Endothelial cell of umbilical vein (primary cell): ENCODE measurements around the gene GEMIN4.

Source experiments
- EZH2 ChIP-seq: IDR thresholded peaks from 2 replicates; pipeline ENCODE4 v1.6.1; 2012; ENCODE audit warnings: borderline replicate concordance, low read depth, mild to moderate bottlenecking, moderate library complexity, low read length, inconsistent platforms; ENCODE audit not compliant: severe bottlenecking
- FOS ChIP-seq: IDR thresholded peaks from 2 replicates; pipeline ENCODE4 v1.6.1; 2011; ENCODE audit warnings: mild to moderate bottlenecking, low read length, moderate library complexity, borderline replicate concordance; ENCODE audit not compliant: insufficient read depth
- MAX ChIP-seq: IDR thresholded peaks from 2 replicates; pipeline ENCODE4 v1.6.1; 2011; ENCODE audit not compliant: insufficient read depth, insufficient read length
- POLR2A ChIP-seq: IDR thresholded peaks from 2 replicates; pipeline ENCODE4 v1.6.1; 2012; ENCODE audit warnings: low read depth, mild to moderate bottlenecking, control low read depth, low read length
- TF ChIP-seq, protein P1 (sequence below), 2 donors: IDR thresholded peaks; 1 replicate in 1 of 2; 2 replicates in 1 of 2; pipeline ENCODE4 v1.5.1; 2011; ENCODE audit warnings: low read length in 2 of 2, mild to moderate bottlenecking in 2 of 2, moderate library complexity in 2 of 2, control low read depth in 1 of 2, inconsistent platforms in 1 of 2, low read depth in 1 of 2; ENCODE audit not compliant: insufficient read depth in 1 of 2; ENCODE audit errors: extremely low read depth in 1 of 2

DNA sequence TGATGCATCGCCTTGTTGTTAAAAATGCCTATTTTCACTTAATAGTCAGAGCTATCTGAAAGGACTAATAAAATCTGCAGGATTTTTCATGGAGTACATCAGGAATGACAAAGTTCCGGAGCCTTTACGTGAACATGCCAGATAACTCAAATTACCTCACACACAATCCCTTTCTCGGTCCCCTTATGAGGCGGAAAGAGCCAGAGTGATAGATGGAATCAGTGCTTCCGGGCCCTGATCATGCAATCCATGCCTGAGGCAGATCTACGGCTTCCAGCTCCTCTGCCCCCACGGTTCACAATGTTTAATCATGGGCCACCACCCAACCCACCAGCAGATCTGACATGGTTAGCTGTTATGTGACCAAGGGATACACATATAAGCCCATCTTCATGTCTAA is 54.4 kb downstream of the GEMIN4 start:
- TF ChIP-seq, protein P1, sequence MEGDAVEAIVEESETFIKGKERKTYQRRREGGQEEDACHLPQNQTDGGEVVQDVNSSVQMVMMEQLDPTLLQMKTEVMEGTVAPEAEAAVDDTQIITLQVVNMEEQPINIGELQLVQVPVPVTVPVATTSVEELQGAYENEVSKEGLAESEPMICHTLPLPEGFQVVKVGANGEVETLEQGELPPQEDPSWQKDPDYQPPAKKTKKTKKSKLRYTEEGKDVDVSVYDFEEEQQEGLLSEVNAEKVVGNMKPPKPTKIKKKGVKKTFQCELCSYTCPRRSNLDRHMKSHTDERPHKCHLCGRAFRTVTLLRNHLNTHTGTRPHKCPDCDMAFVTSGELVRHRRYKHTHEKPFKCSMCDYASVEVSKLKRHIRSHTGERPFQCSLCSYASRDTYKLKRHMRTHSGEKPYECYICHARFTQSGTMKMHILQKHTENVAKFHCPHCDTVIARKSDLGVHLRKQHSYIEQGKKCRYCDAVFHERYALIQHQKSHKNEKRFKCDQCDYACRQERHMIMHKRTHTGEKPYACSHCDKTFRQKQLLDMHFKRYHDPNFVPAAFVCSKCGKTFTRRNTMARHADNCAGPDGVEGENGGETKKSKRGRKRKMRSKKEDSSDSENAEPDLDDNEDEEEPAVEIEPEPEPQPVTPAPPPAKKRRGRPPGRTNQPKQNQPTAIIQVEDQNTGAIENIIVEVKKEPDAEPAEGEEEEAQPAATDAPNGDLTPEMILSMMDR (IDR thresholded peaks at IDR 0.05; ENCODE audit: extremely low read depth in 1 of 2, insufficient read depth in 1 of 2, low read depth in 1 of 2, low read length in 2 of 2), result no peak
- TF ChIP-seq EZH2 (no peak), MAX (no peak), FOS (no peak), POLR2A (no peak)
